H9 (cell line): ENCODE results near the gene HYAL1. TPM values are rescaled to one million over a fixed set of nuclear protein-coding genes. Genes with fewer than 3 reads are reported as not detected.

Source experiments
- DNase-seq: peaks from one replicate; pipeline ENCODE4 v3.0.0-alpha.2; 2017
- H2AFZ ChIP-seq: one replicate; pipeline ENCODE4 v1.6.1; 2013; ENCODE audit warnings: mild to moderate bottlenecking, low read length, control low read depth, moderate library complexity
- H2AK5ac ChIP-seq: 2 replicates; pipeline ENCODE4 v1.6.1; 2013; ENCODE audit warnings: low read length, control low read depth, mixed read lengths; ENCODE audit not compliant: insufficient read length
- H2BK120ac ChIP-seq: one replicate; pipeline ENCODE4 v1.6.1; 2013; ENCODE audit warnings: low read depth, mild to moderate bottlenecking, low read length, control low read depth, inconsistent platforms; ENCODE audit not compliant: poor library complexity, severe bottlenecking
- H2BK12ac ChIP-seq: 2 replicates; pipeline ENCODE4 v1.6.1; 2013; ENCODE audit warnings: low read length, control low read depth, mixed read lengths, low read depth; ENCODE audit not compliant: insufficient read length
- H2BK15ac ChIP-seq: 2 replicates; pipeline ENCODE4 v1.6.1; 2013; ENCODE audit warnings: low read depth, low read length, control low read depth
- H2BK20ac ChIP-seq: one replicate; pipeline ENCODE4 v1.6.1; 2013; ENCODE audit warnings: low read depth, mild to moderate bottlenecking, low read length, control low read depth, inconsistent platforms; ENCODE audit not compliant: poor library complexity, severe bottlenecking
- H2BK5ac ChIP-seq: 2 replicates; pipeline ENCODE4 v1.6.1; 2013; ENCODE audit warnings: low read length, control low read depth, mixed read lengths; ENCODE audit not compliant: insufficient read length
- H3K14ac ChIP-seq: 2 replicates; pipeline ENCODE4 v1.6.1; 2013; ENCODE audit warnings: low read length, control low read depth; ENCODE audit not compliant: insufficient read depth
- H3K18ac ChIP-seq: 2 replicates; pipeline ENCODE4 v1.6.1; 2013; ENCODE audit warnings: low read depth, mild to moderate bottlenecking, mixed read lengths, low read length, control low read depth; ENCODE audit not compliant: insufficient read length
- H3K23ac ChIP-seq: 2 replicates; pipeline ENCODE4 v1.6.1; 2013; ENCODE audit warnings: low read length, control low read depth, mixed read lengths, low read depth; ENCODE audit not compliant: insufficient read length
- H3K23me2 ChIP-seq: 2 replicates; pipeline ENCODE4 v1.6.1; 2013; ENCODE audit warnings: low read depth, mild to moderate bottlenecking, mixed read lengths, low read length, control low read depth; ENCODE audit not compliant: insufficient read length, poor library complexity, severe bottlenecking
- H3K27ac ChIP-seq: 2 replicates; pipeline ENCODE4 v1.5.1; 2013; ENCODE audit warnings: low read length, control low read depth, mixed read lengths, low read depth; ENCODE audit not compliant: insufficient read length
- H3K27me3 ChIP-seq: 2 replicates; pipeline ENCODE4 v1.6.1; 2013; ENCODE audit warnings: low read length, control low read depth, inconsistent platforms; ENCODE audit not compliant: insufficient read depth
- H3K4ac ChIP-seq: 2 replicates; pipeline ENCODE4 v1.6.1; 2013; ENCODE audit warnings: low read depth, mild to moderate bottlenecking, control low read depth, inconsistent platforms, low read length, moderate library complexity
- H3K4me1 ChIP-seq: 2 replicates; pipeline ENCODE4 v1.6.1; 2013; ENCODE audit warnings: low read length, control low read depth, inconsistent platforms; ENCODE audit not compliant: insufficient read depth
- H3K4me2 ChIP-seq: 2 replicates; pipeline ENCODE4 v1.6.1; 2013; ENCODE audit warnings: low read length, control low read depth, mixed read lengths; ENCODE audit not compliant: insufficient read length, insufficient read depth
- H3K56ac ChIP-seq: 2 replicates; pipeline ENCODE4 v1.6.1; 2013; ENCODE audit warnings: low read depth, mild to moderate bottlenecking, mixed read lengths, low read length, control low read depth; ENCODE audit not compliant: insufficient read length
- H3K79me1 ChIP-seq: 2 replicates; pipeline ENCODE4 v1.6.1; 2013; ENCODE audit warnings: low read depth, mild to moderate bottlenecking, moderate library complexity, low read length, control low read depth, inconsistent platforms; ENCODE audit not compliant: insufficient read depth, poor library complexity, severe bottlenecking
- H3K79me2 ChIP-seq: 2 replicates; pipeline ENCODE4 v1.6.1; 2013; ENCODE audit warnings: low read length, control low read depth, inconsistent platforms; ENCODE audit not compliant: insufficient read depth
- H3K9ac ChIP-seq: 2 replicates; pipeline ENCODE4 v1.6.1; 2013; ENCODE audit warnings: low read length, control low read depth, mixed read lengths; ENCODE audit not compliant: insufficient read length; ENCODE audit errors: extremely low read depth
- H3K9me3 ChIP-seq: one replicate; pipeline ENCODE4 v1.6.1; 2013; ENCODE audit warnings: low read depth, low read length, inconsistent platforms; ENCODE audit not compliant: control insufficient read depth
- H3T11ph ChIP-seq: one replicate; pipeline ENCODE4 v1.6.1; 2013; ENCODE audit warnings: mild to moderate bottlenecking, low read length, control low read depth, inconsistent platforms
- H4K20me1 ChIP-seq: one replicate; pipeline ENCODE4 v1.6.1; 2013; ENCODE audit not compliant: control insufficient read depth, insufficient read length, insufficient read depth
- H4K5ac ChIP-seq: 2 replicates; pipeline ENCODE4 v1.6.1; 2013; ENCODE audit warnings: low read depth, mild to moderate bottlenecking, mixed read lengths, low read length, control low read depth; ENCODE audit not compliant: insufficient read length
- H4K8ac ChIP-seq: replicated peaks from 2 replicates; pipeline ENCODE4 v1.6.1; 2013; ENCODE audit warnings: low read length, control low read depth, mixed read lengths, low read depth; ENCODE audit not compliant: insufficient read length
- H4K91ac ChIP-seq: 2 replicates; pipeline ENCODE4 v1.6.1; 2013; ENCODE audit warnings: low read depth, mild to moderate bottlenecking, moderate library complexity, mixed read lengths, low read length, control low read depth; ENCODE audit not compliant: insufficient read length
- H3K27ac Mint-ChIP-seq, 3 experiments: 2 replicates in 2 of 3; 3 replicates in 1 of 3; pipeline ENCODE4 v1.8.0; 2020 to 2021; ENCODE audit warnings: mixed read lengths in 3 of 3, mild to moderate bottlenecking in 1 of 3, moderate library complexity in 1 of 3
- H3K27me3 Mint-ChIP-seq: 2 replicates; pipeline ENCODE4 v1.8.0; 2021; ENCODE audit warnings: low read depth, mild to moderate bottlenecking, moderate library complexity, mixed read lengths
- H3K36me3 Mint-ChIP-seq, 3 experiments: 2 replicates in 2 of 3; 3 replicates in 1 of 3; pipeline ENCODE4 v1.8.0; 2020 to 2021; ENCODE audit warnings: low read depth in 3 of 3, mixed read lengths in 3 of 3; ENCODE audit not compliant: insufficient read depth in 1 of 3
- H3K4me1 Mint-ChIP-seq, 2 experiments: 2 replicates each; pipeline ENCODE4 v1.8.0; 2020; ENCODE audit warnings: mixed read lengths in 2 of 2
- H3K4me3 Mint-ChIP-seq, 2 experiments: 2 replicates in 1 of 2; 3 replicates in 1 of 2; pipeline ENCODE4 v1.8.0; 2020 to 2021; ENCODE audit warnings: mild to moderate bottlenecking in 2 of 2, mixed read lengths in 2 of 2, moderate library complexity in 1 of 2
- H3K9me3 Mint-ChIP-seq, 2 experiments: 2 replicates in 1 of 2; 3 replicates in 1 of 2; pipeline ENCODE4 v1.8.0; 2020; ENCODE audit warnings: mild to moderate bottlenecking in 2 of 2, mixed read lengths in 2 of 2, moderate library complexity in 1 of 2
- CTCF ChIP-seq: fragments of 200-600 bp; sonication (generic); conservative IDR thresholded peaks from 3 replicates; pipeline ENCODE4 v1.8.0; 2021; ENCODE audit warnings: antibody characterized with exemption, mild to moderate bottlenecking
- WGBS: extraction: QIAGEN DNeasy Blood & Tissue Kit; methylation state at CpG from one replicate; pipeline ENCODE4 v1.1.7; 2013; ENCODE audit warnings: missing lambda C conversion rate, low lambda C conversion rate, mixed read lengths; ENCODE audit not compliant: insufficient read length; ENCODE audit errors: extremely low coverage; 5-methylcytosine and 5-hydroxymethylcytosine counted together
- total RNA-seq: library from RNA; stranded (reverse); gene quantifications from 2 replicates; pipeline ENCODE4 v1.2.1, GENCODE V29; 2021

HYAL1 gene
- total RNA-seq, 1 experiment from 2014 or later: 2.0 TPM

- no peaks in the 10 kb centered on the region for H3K79me2 ChIP-seq
- no peak overlapping the region for H3K18ac ChIP-seq
- no peak for TF ChIP-seq CTCF
- no peak for DNase-seq
- H3K79me1 ChIP-seq: no peaks in the 10 kb centered on the region
- H4K8ac ChIP-seq: no peak overlapping the region
- H4K5ac ChIP-seq: no peak overlapping the region
- no peak overlapping the region for H2BK20ac ChIP-seq
- H3K9me3 ChIP-seq: no peaks in the 10 kb centered on the region
- no peaks in the 10 kb centered on the region for H3K9me3 Mint-ChIP-seq
- H2AK5ac ChIP-seq: no peak overlapping the region
- H2BK15ac ChIP-seq: no peak overlapping the region
- H3K4me2 ChIP-seq: peak overlapping the region; percentile 74
- H3K4me3 Mint-ChIP-seq: peak overlapping the region; percentile 94 to 96
- H3K27ac Mint-ChIP-seq: no peak overlapping the region
- no peak overlapping the region for H2BK12ac ChIP-seq
- H3K14ac ChIP-seq: no peak overlapping the region
- peak overlapping the region; percentile 40 for H3K9ac ChIP-seq
- H3K27me3 ChIP-seq: peaks cover under 1% of the 10 kb centered on the region; the same call in 1 of the 2 replicates
- no peak overlapping the region for H2BK120ac ChIP-seq
- no peak overlapping the region for H2AFZ ChIP-seq
- no peaks in the 10 kb centered on the region for H4K20me1 ChIP-seq
- peaks cover 15% of the 10 kb centered on the region for H3K27me3 Mint-ChIP-seq
- H3K27ac ChIP-seq: no peak overlapping the region
- H3K23ac ChIP-seq: no peak overlapping the region
- no peak overlapping the region for H3K4ac ChIP-seq
- H3K36me3 Mint-ChIP-seq: peaks cover 14 to 31% (median 21%) of the 10 kb centered on the region in 3 experiments; a peak in 6 of 7 replicates
- peaks cover 18 to 19% of the 10 kb centered on the region in 2 experiments for H3K4me1 Mint-ChIP-seq
- H3T11ph ChIP-seq: no peak overlapping the region
- H3K4me1 ChIP-seq: no peaks in the 10 kb centered on the region; the same call in 1 of the 2 replicates
- no CpG with 5 or more reads among the region's 7 CpGs for WGBS
- no peak overlapping the region for H4K91ac ChIP-seq
- H3K56ac ChIP-seq: no peak overlapping the region
- H3K23me2 ChIP-seq: peaks cover 19% of the 10 kb centered on the region
- H2BK5ac ChIP-seq: no peak overlapping the region
Observed at GRCh38 chr3:50350213-50350526, 46.8 kb upstream of the HYAL1 start.
